Measurements from ENCODE around the gene ABO. TPM values are rescaled to one million over a fixed set of nuclear protein-coding genes. Genes with fewer than 3 reads are reported as not detected.

ABO gene
- not detected in 5 replicates for total RNA-seq (2022; extraction: Qiagen RNA extraction)

GRCh38 chr9:133275105-133276000 lies at the start of gene ABO:
Gene ABO, minus strand, starts transcription at chr9:133275201.

GRCh38 chr9:133208880-133209300 lies 66.1 kb downstream of the ABO start, which contains the start of gene OBP2B:
Gene OBP2B, minus strand, starts transcription at chr9:133209250. Its CDS starts 51 bp downstream, at chr9:133209199.

Other genes starting within 250 kb of the ABO start
- 60.0 to 68.5 TPM (median 66.0 TPM) in 5 replicates for gene GTF3C5, start 244.2 kb downstream of the ABO start, total RNA-seq (2022; extraction: Qiagen RNA extraction)
- 0.39 to 0.93 TPM (median 0.71 TPM) in 5 replicates for gene CEL, start 213.2 kb downstream of the ABO start, total RNA-seq (2022; extraction: Qiagen RNA extraction)
- gene RALGDS, start 154.0 kb downstream of the ABO start, total RNA-seq (2022; extraction: Qiagen RNA extraction), result 23.5 to 31.1 TPM (median 29.2 TPM) in 5 replicates
- gene GBGT1, start 111.3 kb downstream of the ABO start, total RNA-seq (2022; extraction: Qiagen RNA extraction), result 1.4 to 2.6 TPM (median 2.0 TPM) in 5 replicates
- gene OBP2B, start 66.0 kb downstream of the ABO start, total RNA-seq (2022; extraction: Qiagen RNA extraction), result not detected in 5 replicates
- gene SURF6, start 61.0 kb upstream of the ABO start, total RNA-seq (2022; extraction: Qiagen RNA extraction), result 22.3 to 28.8 TPM (median 25.0 TPM) in 5 replicates
- 23.5 to 32.2 TPM (median 30.0 TPM) in 5 replicates for gene MED22, start 72.9 kb upstream of the ABO start, total RNA-seq (2022; extraction: Qiagen RNA extraction)
- 3,317 to 3,500 TPM (median 3,431 TPM) in 5 replicates for gene RPL7A, start 73.0 kb upstream of the ABO start, total RNA-seq (2022; extraction: Qiagen RNA extraction)
- gene SURF1, start 81.3 kb upstream of the ABO start, total RNA-seq (2022; extraction: Qiagen RNA extraction), result 36.2 to 49.2 TPM (median 42.8 TPM) in 5 replicates
- 37.8 to 53.4 TPM (median 45.4 TPM) in 5 replicates for gene SURF2, start 81.3 kb upstream of the ABO start, total RNA-seq (2022; extraction: Qiagen RNA extraction)
- gene SURF4, start 100.9 kb upstream of the ABO start, total RNA-seq (2022; extraction: Qiagen RNA extraction), result 187 to 197 TPM (median 194 TPM) in 5 replicates
- gene STKLD1, start 101.2 kb upstream of the ABO start, total RNA-seq (2022; extraction: Qiagen RNA extraction), result 0.50 to 0.92 TPM (median 0.64 TPM) in 5 replicates
- gene REXO4, start 142.8 kb upstream of the ABO start, total RNA-seq (2022; extraction: Qiagen RNA extraction), result 29.2 to 36.5 TPM (median 33.6 TPM) in 5 replicates
- gene ADAMTS13, start 147.2 kb upstream of the ABO start, total RNA-seq (2022; extraction: Qiagen RNA extraction), result 0.31 to 0.63 TPM (median 0.60 TPM) in 5 replicates
- 4.2 to 5.3 TPM (median 4.5 TPM) in 5 replicates for gene CACFD1, start 184.8 kb upstream of the ABO start, total RNA-seq (2022; extraction: Qiagen RNA extraction)
- 17.1 to 21.5 TPM (median 19.5 TPM) in 5 replicates for gene SLC2A6, start 203.9 kb upstream of the ABO start, total RNA-seq (2022; extraction: Qiagen RNA extraction)
- gene MYMK, start 249.8 kb upstream of the ABO start, total RNA-seq (2022; extraction: Qiagen RNA extraction), result not detected in 5 replicates

All from A549 treated with AZD2906 at 1 μM for 4 hours (cell line).